NCI-H2081 treated with DMSO at 0.1 percent for 48 hours (cell line): ENCODE results near the gene ZDHHC5.
"Not testable (repeated sequence)": the region's sequence is repeated elsewhere in the genome, so short reads cannot be mapped to it uniquely, and the experiment has no call there.

ENCODE experiments used
- DNase-seq: peaks from one replicate; lab custom pipeline; 2025; lab: John Stamatoyannopoulos, UW

Gene ZDHHC5

GRCh38 chr11:57667117-57667735 is 688 bp upstream of the ZDHHC5 start:
- DNase-seq: peak; percentile 96

GRCh38 chr11:57668434-57668782 is 494 bp downstream of the ZDHHC5 start:
- no peak for DNase-seq

GRCh38 chr11:57674251-57674650 is 6.3 kb downstream of the ZDHHC5 start:
- DNase-seq: no peak

GRCh38 chr11:57675176-57675941 is 7.4 kb downstream of the ZDHHC5 start:
- no peak for DNase-seq

GRCh38 chr11:57679396-57679795 is 11.5 kb downstream of the ZDHHC5 start:
- DNase-seq: no peak

GRCh38 chr11:57680552-57680874 is 12.6 kb downstream of the ZDHHC5 start:
- DNase-seq: no peak

- no peak for DNase-seq
These were observed 13.3 kb downstream of the ZDHHC5 start for GRCh38 chr11:57681168-57681567.

- DNase-seq: not testable (repeated sequence)
These were observed 22.6 kb downstream of the ZDHHC5 start for GRCh38 chr11:57690474-57690873.

GRCh38 chr11:57698843-57699365 is 31.0 kb downstream of the ZDHHC5 start:
- DNase-seq: no peak

GRCh38 chr11:57699813-57700212 is 31.9 kb downstream of the ZDHHC5 start:
- no peak for DNase-seq

GRCh38 chr11:57700425-57700824 is 32.5 kb downstream of the ZDHHC5 start:
- DNase-seq: no peak

GRCh38 chr11:57703341-57703740 is 35.4 kb downstream of the ZDHHC5 start:
- DNase-seq: no peak

- no peak for DNase-seq
These were observed 37.0 kb downstream of the ZDHHC5 start for GRCh38 chr11:57704932-57705331.

GRCh38 chr11:57705432-57705831 is 37.5 kb downstream of the ZDHHC5 start:
- DNase-seq: not testable (repeated sequence)

- DNase-seq: no peak
These were observed 42.0 kb downstream of the ZDHHC5 start for GRCh38 chr11:57709802-57710367.

GRCh38 chr11:57711414-57712255 is 43.7 kb downstream of the ZDHHC5 start, which contains the start of gene MED19:
MED19 (minus strand) TSS chr11:57712215; CDS start chr11:57712179, 36 bp downstream.
- peak; percentile 63 for DNase-seq

- DNase-seq: peak; percentile 99
These were observed 44.6 kb downstream of the ZDHHC5 start, which contains the start of gene TMX2 for GRCh38 chr11:57712256-57713150. TMX2 (plus strand) TSS chr11:57712593; CDS start chr11:57712619, 26 bp downstream.

- no peak for DNase-seq
These were observed 45.9 kb downstream of the ZDHHC5 start for GRCh38 chr11:57713835-57714234.

- DNase-seq: not testable (repeated sequence)
These were observed 48.8 kb downstream of the ZDHHC5 start for GRCh38 chr11:57716726-57717125.

- no peak for DNase-seq
These were observed 59.3 kb downstream of the ZDHHC5 start for GRCh38 chr11:57727185-57727584.

- DNase-seq: no peak
These were observed 60.9 kb downstream of the ZDHHC5 start for GRCh38 chr11:57728829-57729228.
